Loucy (cell line): ENCODE measurements around the gene NFIX.

Experiments used
- EZH2phosphoT487 ChIP-seq: fragments of 200-600 bp; IDR thresholded peaks from 2 replicates; pipeline ENCODE4 v1.6.1; 2018; ENCODE audit warnings: antibody characterized with exemption, mild to moderate bottlenecking, moderate library complexity, borderline replicate concordance
- TF ChIP-seq, protein P1 (sequence below): fragments of 200-600 bp; sonication (generic); conservative IDR thresholded peaks from 2 replicates; pipeline ENCODE4 v1.5.1; 2014; ENCODE audit warnings: mild to moderate bottlenecking, antibody characterized with exemption, low read length

DNA sequence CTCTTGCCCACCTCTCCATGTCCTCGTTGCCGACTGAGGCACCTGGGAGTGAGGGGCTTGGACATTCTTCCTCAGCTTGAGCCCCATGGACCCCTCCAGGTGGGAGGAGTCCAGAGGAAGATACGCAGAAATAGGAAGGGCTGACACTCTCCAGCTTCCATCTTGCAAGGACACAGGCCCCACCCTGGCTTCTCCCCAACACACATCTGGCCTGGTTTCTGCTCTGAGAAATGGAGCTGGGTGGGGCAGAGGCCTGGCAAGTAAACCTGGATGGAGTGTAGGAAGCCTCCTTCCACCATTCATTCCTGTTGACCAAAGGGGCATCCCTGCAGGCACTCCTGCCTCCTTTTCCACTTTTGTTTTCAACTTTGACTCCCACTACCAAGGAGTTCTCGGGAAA lies 50.5 kb downstream of the NFIX start:
- TF ChIP-seq, protein P1, sequence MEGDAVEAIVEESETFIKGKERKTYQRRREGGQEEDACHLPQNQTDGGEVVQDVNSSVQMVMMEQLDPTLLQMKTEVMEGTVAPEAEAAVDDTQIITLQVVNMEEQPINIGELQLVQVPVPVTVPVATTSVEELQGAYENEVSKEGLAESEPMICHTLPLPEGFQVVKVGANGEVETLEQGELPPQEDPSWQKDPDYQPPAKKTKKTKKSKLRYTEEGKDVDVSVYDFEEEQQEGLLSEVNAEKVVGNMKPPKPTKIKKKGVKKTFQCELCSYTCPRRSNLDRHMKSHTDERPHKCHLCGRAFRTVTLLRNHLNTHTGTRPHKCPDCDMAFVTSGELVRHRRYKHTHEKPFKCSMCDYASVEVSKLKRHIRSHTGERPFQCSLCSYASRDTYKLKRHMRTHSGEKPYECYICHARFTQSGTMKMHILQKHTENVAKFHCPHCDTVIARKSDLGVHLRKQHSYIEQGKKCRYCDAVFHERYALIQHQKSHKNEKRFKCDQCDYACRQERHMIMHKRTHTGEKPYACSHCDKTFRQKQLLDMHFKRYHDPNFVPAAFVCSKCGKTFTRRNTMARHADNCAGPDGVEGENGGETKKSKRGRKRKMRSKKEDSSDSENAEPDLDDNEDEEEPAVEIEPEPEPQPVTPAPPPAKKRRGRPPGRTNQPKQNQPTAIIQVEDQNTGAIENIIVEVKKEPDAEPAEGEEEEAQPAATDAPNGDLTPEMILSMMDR, result no peak
- TF ChIP-seq EZH2phosphoT487, result no peak
